ENCODE results near the gene COX8A. TPM values are rescaled to one million over a fixed set of nuclear protein-coding genes. Genes with fewer than 3 reads are reported as not detected.

COX8A gene
- polyA plus RNA-seq, 3 donors: 354 to 588 (median 526) TPM

- TF ChIP-seq, protein P1, sequence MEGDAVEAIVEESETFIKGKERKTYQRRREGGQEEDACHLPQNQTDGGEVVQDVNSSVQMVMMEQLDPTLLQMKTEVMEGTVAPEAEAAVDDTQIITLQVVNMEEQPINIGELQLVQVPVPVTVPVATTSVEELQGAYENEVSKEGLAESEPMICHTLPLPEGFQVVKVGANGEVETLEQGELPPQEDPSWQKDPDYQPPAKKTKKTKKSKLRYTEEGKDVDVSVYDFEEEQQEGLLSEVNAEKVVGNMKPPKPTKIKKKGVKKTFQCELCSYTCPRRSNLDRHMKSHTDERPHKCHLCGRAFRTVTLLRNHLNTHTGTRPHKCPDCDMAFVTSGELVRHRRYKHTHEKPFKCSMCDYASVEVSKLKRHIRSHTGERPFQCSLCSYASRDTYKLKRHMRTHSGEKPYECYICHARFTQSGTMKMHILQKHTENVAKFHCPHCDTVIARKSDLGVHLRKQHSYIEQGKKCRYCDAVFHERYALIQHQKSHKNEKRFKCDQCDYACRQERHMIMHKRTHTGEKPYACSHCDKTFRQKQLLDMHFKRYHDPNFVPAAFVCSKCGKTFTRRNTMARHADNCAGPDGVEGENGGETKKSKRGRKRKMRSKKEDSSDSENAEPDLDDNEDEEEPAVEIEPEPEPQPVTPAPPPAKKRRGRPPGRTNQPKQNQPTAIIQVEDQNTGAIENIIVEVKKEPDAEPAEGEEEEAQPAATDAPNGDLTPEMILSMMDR (IDR thresholded peaks at IDR 0.05): no peak
- Mint-ChIP-seq H3K4me1 (peaks cover 2% of the 10 kb centered on the region), H3K36me3 (no peaks in the 10 kb centered on the region), H3K27me3 (ENCODE audit: low read depth in 3 of 3) (peaks cover 0 to 9% (median 5%) of the 10 kb centered on the region in 3 donors), H3K27ac (no peak overlapping the region), H3K4me3 (no peak overlapping the region), H3K9me3 (no peaks in the 10 kb centered on the region)
- no peaks in the 10 kb centered on the region for H3K27me3 ChIP-seq (ENCODE audit: control insufficient read depth in 2 of 2, insufficient read depth in 2 of 2, low read length in 2 of 2)
- no peak overlapping the region for H3K4me2 ChIP-seq (replicated peaks; ENCODE audit: extremely low read depth, low read length, poor library complexity, severe bottlenecking)
- H3K4me1 ChIP-seq (ENCODE audit: control insufficient read depth in 1 of 2, insufficient read depth in 2 of 2, low read length in 2 of 2): no peaks in the 10 kb centered on the region
- H3K9me3 ChIP-seq (replicated peaks in 1 of 2; ENCODE audit: control insufficient read depth in 1 of 2, insufficient read depth in 1 of 2, low read length in 2 of 2): no peaks in the 10 kb centered on the region
- no peaks in the 10 kb centered on the region for H3K79me2 ChIP-seq (ENCODE audit: insufficient read depth, low read length)
- intact Hi-C loops (cut with micrococcal nuclease): no loop called here
- H3K36me3 ChIP-seq (replicated peaks in 1 of 2; ENCODE audit: control insufficient read depth in 1 of 2, insufficient read depth in 2 of 2, low read length in 2 of 2): no peaks in the 10 kb centered on the region
- DNase-seq: no peak
- H3K9ac ChIP-seq (ENCODE audit: insufficient read depth, low read length, poor library complexity, severe bottlenecking): no peak overlapping the region
- H2AFZ ChIP-seq (ENCODE audit: insufficient read depth, low read depth, low read length, poor library complexity, severe bottlenecking): no peak overlapping the region
- no peak overlapping the region for H3K27ac ChIP-seq (ENCODE audit: low read depth in 1 of 2, low read length in 2 of 2)
- no peak overlapping the region for H3K4me3 ChIP-seq (replicated peaks in 1 of 3; ENCODE audit: low read depth in 2 of 3, low read length in 3 of 3)
- WGBS (ENCODE audit: insufficient coverage): 98% methylated on average over 22 of the region's 27 CpGs
- no peaks in the 10 kb centered on the region for H4K20me1 ChIP-seq (ENCODE audit: insufficient read depth, low read length)
Observed at GRCh38 chr11:64019106-64020037, 45.0 kb downstream of the COX8A start.

- no peak for DNase-seq
- Mint-ChIP-seq H3K27me3 (ENCODE audit: low read depth in 3 of 3) (peaks cover 3 to 9% (median 7%) of the 10 kb centered on the region in 3 donors), H3K4me3 (no peak overlapping the region), H3K27ac (no peak overlapping the region), H3K4me1 (peaks cover 2% of the 10 kb centered on the region), H3K36me3 (no peaks in the 10 kb centered on the region), H3K9me3 (no peaks in the 10 kb centered on the region)
- no peaks in the 10 kb centered on the region for H3K36me3 ChIP-seq (replicated peaks in 1 of 2; ENCODE audit: control insufficient read depth in 1 of 2, insufficient read depth in 2 of 2, low read length in 2 of 2)
- no peak overlapping the region for H3K9ac ChIP-seq (ENCODE audit: insufficient read depth, low read length, poor library complexity, severe bottlenecking)
- H3K79me2 ChIP-seq (ENCODE audit: insufficient read depth, low read length): no peaks in the 10 kb centered on the region
- intact Hi-C loops (cut with micrococcal nuclease): no loop called here
- H3K4me3 ChIP-seq (replicated peaks in 1 of 3; ENCODE audit: low read depth in 2 of 3, low read length in 3 of 3): no peak overlapping the region
- WGBS (ENCODE audit: insufficient coverage): 95% methylated on average over 19 of the region's 22 CpGs
- no peaks in the 10 kb centered on the region for H4K20me1 ChIP-seq (ENCODE audit: insufficient read depth, low read length)
- TF ChIP-seq, protein P1 (IDR thresholded peaks at IDR 0.05): no peak
- no peaks in the 10 kb centered on the region for H3K4me1 ChIP-seq (ENCODE audit: control insufficient read depth in 1 of 2, insufficient read depth in 2 of 2, low read length in 2 of 2)
- no peaks in the 10 kb centered on the region for H3K27me3 ChIP-seq (ENCODE audit: control insufficient read depth in 2 of 2, insufficient read depth in 2 of 2, low read length in 2 of 2)
- H2AFZ ChIP-seq (ENCODE audit: insufficient read depth, low read depth, low read length, poor library complexity, severe bottlenecking): no peak overlapping the region
- H3K4me2 ChIP-seq (replicated peaks; ENCODE audit: extremely low read depth, low read length, poor library complexity, severe bottlenecking): no peak overlapping the region
- no peak overlapping the region for H3K27ac ChIP-seq (ENCODE audit: low read depth in 1 of 2, low read length in 2 of 2)
- H3K9me3 ChIP-seq (replicated peaks in 1 of 2; ENCODE audit: control insufficient read depth in 1 of 2, insufficient read depth in 1 of 2, low read length in 2 of 2): no peaks in the 10 kb centered on the region
Observed at GRCh38 chr11:64020976-64021756, 46.7 kb downstream of the COX8A start.
